GM12878 (cell line): Measurements from ENCODE around the gene REV3L. TPM values are rescaled to one million over a fixed set of nuclear protein-coding genes. Genes with fewer than 3 reads are reported as not detected.

Experiments used
- ATAC-seq: fragments of 200-7000 bp; cut with Tn5 transposase; 3 replicates; pipeline ENCODE4 v1.9.1; 2020; ENCODE audit warnings: mild to moderate bottlenecking, moderate library complexity
- BruUV-seq: library from RNA; stranded (reverse); fragments of 400-500 nt; replicated peaks from 2 replicates; lab custom pipeline; 2021; lab: Mats Ljungman, UMichigan
- CTCF ChIA-PET: fragments of 300-600 bp; sonication (Branson Sonifier 250); formaldehyde crosslinking; extraction: SDS; loops from one replicate; lab custom pipeline; 2021; ENCODE audit warnings: inconsistent platforms; lab: Yijun Ruan, JAX
- POLR2A ChIA-PET: fragments of 350-600 bp; formaldehyde crosslinking; extraction: SDS; loops from one replicate; lab custom pipeline; 2021; ENCODE audit warnings: inconsistent platforms; lab: Charles Lee
- RAD21 ChIA-PET: fragments of 300-600 bp; sonication (Branson Sonifier 250); formaldehyde crosslinking; loops from one replicate; lab custom pipeline; 2023; ENCODE audit warnings: antibody characterized with exemption; ENCODE audit not compliant: unreplicated experiment; lab: Charles Lee
- SMC1A ChIA-PET: fragments of 300-600 bp; sonication (Branson Sonifier 250); formaldehyde crosslinking; loops from one replicate; lab custom pipeline; 2023; ENCODE audit not compliant: unreplicated experiment, uncharacterized antibody; lab: Charles Lee
- DNase-seq: peaks from one replicate; pipeline ENCODE4 v3.0.0-alpha.2; 2011; ENCODE audit warnings: low read depth, low spot score
- FAIRE-seq: peaks from 3 replicates; lab custom pipeline; 2011; peaks lifted over from hg19 to GRCh38; lab: Jason Lieb, UNC
- H2AFZ ChIP-seq: 2 replicates; pipeline ENCODE4 v1.6.0; 2011; ENCODE audit warnings: low read depth, low read length, control low read depth; ENCODE audit not compliant: control insufficient read depth
- H3K27ac ChIP-seq: 2 replicates; pipeline ENCODE4 v1.5.1; 2011; ENCODE audit warnings: control low read depth; ENCODE audit not compliant: control insufficient read depth, insufficient read depth
- H3K27me3 ChIP-seq, 2 experiments: replicated peaks in 1 of 2; 2 replicates each; pipeline versions ENCODE4 v1.6.0 to v1.6.1; 2011; ENCODE audit warnings: low read length in 1 of 2; ENCODE audit not compliant: control insufficient read depth in 2 of 2, insufficient read depth in 2 of 2
- H3K36me3 ChIP-seq, 2 experiments: 2 replicates each; pipeline ENCODE4 v1.5.1; 2011; ENCODE audit warnings: low read length in 1 of 2; ENCODE audit not compliant: control insufficient read depth in 2 of 2, insufficient read depth in 2 of 2
- H3K4me1 ChIP-seq: 2 replicates; pipeline ENCODE4 v1.6.1; 2011; ENCODE audit warnings: mild to moderate bottlenecking, low read length, moderate library complexity, mixed read lengths; ENCODE audit not compliant: control insufficient read depth, insufficient read depth
- H3K4me2 ChIP-seq: 2 replicates; pipeline ENCODE4 v1.6.0; 2011; ENCODE audit warnings: control low read depth; ENCODE audit not compliant: control insufficient read depth, insufficient read depth
- H3K4me3 ChIP-seq: fragments of 200-600 bp; sonication (generic); 2 replicates; pipeline ENCODE4 v1.5.1; 2016
- H3K79me2 ChIP-seq: 2 replicates; pipeline ENCODE4 v1.6.0; 2011; ENCODE audit warnings: low read length; ENCODE audit not compliant: control insufficient read depth, insufficient read depth
- H3K9ac ChIP-seq: 2 replicates; pipeline ENCODE4 v1.8.0; 2011; ENCODE audit warnings: low read length, control low read depth, mixed read lengths; ENCODE audit not compliant: control insufficient read depth, insufficient read depth
- H3K9me3 ChIP-seq: replicated peaks from 3 replicates; pipeline ENCODE4 v1.5.1; 2011; ENCODE audit warnings: mild to moderate bottlenecking, low read length; ENCODE audit not compliant: control insufficient read depth, insufficient read depth
- H4K20me1 ChIP-seq: 2 replicates; pipeline ENCODE4 v1.6.0; 2011; ENCODE audit not compliant: control insufficient read depth, insufficient read depth
- EED ChIP-seq: sonication (generic); IDR thresholded peaks from 2 replicates; pipeline ENCODE4 v1.6.1; 2016; ENCODE audit warnings: antibody characterized with exemption, low read depth
- ESRRA ChIP-seq: IDR thresholded peaks from 2 replicates; pipeline ENCODE4 v1.6.1; 2012; ENCODE audit warnings: mild to moderate bottlenecking, low read length, improper control_type of control experiment
- EZH2 ChIP-seq: IDR thresholded peaks from 2 replicates; pipeline ENCODE4 v1.6.1; 2012; ENCODE audit warnings: low read depth, mild to moderate bottlenecking, control low read depth, inconsistent platforms, low read length, borderline replicate concordance; ENCODE audit not compliant: control insufficient read depth
- KLF5 ChIP-seq: fragments of 450-650 bp; IDR thresholded peaks from 2 replicates; pipeline ENCODE4 v1.6.1; 2014; ENCODE audit warnings: mild to moderate bottlenecking; ENCODE audit not compliant: partially characterized antibody
- MXI1 ChIP-seq: fragments of 150-350 bp; IDR thresholded peaks from 2 replicates; pipeline ENCODE4 v1.6.1; 2011; ENCODE audit warnings: low read depth, mild to moderate bottlenecking, inconsistent platforms, low read length, improper control_type of control experiment
- POLR2AphosphoS2 ChIP-seq: IDR thresholded peaks from 2 replicates; pipeline ENCODE4 v1.6.1; 2011; ENCODE audit warnings: low read depth, mild to moderate bottlenecking, low read length, improper control_type of control experiment, moderate library complexity
- ZSCAN29 ChIP-seq: fragments of 450-650 bp; IDR thresholded peaks from 2 replicates; pipeline ENCODE4 v1.6.1; 2017; ENCODE audit warnings: mild to moderate bottlenecking, moderate library complexity
- in situ Hi-C: fragments of 300-500 bp; cut with MboI; formaldehyde crosslinking; loops from 9 replicates; pipeline ENCODE4 v1.14.3; 2018; ENCODE audit warnings: mixed read lengths
- intact Hi-C: fragments of 100-400 bp; cut with micrococcal nuclease; formaldehyde crosslinking; loops from one replicate; pipeline ENCODE4 v1.14.2; 2022; ENCODE audit not compliant: unreplicated experiment
- polyA plus RNA-seq, 11 experiments: library from polyadenylated mRNA; depleted of rRNA in 4 of 11; unstranded in 6 of 11; stranded (reverse) in 5 of 11; fragments of >200 nt; fragmentation: Nextera tagmentation in 4 of 11; fragmentation: Illumina TruSeq in 1 of 11; extraction: Ambion mirVana in 4 of 11; extraction: Trizol in 1 of 11; gene quantifications; 1 replicate in 1 of 11; 2 replicates in 10 of 11; pipeline versions ENCODE4 v1.2.1 to v1.2.3, GENCODE V29; 2011 to 2016; ENCODE audit warnings: inconsistent platforms in 2 of 11, missing spikeins in 2 of 11, low read depth in 1 of 11
- total RNA-seq, 4 experiments: library from RNA; depleted of rRNA in 3 of 4; stranded (reverse); fragments of >200 nt in 3 of 4; fragmentation: Illumina TruSeq in 1 of 4; extraction: Trizol in 1 of 4; gene quantifications; 2 replicates each; pipeline versions ENCODE4 v1.2.1 to v1.2.3, GENCODE V29; 2013 to 2021
- TF ChIP-seq, protein P1 (sequence below): fragments of 450-650 bp; IDR thresholded peaks from 2 replicates; pipeline ENCODE4 v1.6.1; 2017; ENCODE audit warnings: mild to moderate bottlenecking, moderate library complexity
- TF ChIP-seq, protein P2 (sequence below): fragments of 450-650 bp; IDR thresholded peaks from 2 replicates; pipeline ENCODE4 v1.6.1; 2018; ENCODE audit warnings: borderline replicate concordance, mild to moderate bottlenecking; ENCODE audit not compliant: partially characterized antibody
- TF ChIP-seq, protein P3 (sequence below): fragments of 450-650 bp; IDR thresholded peaks from 2 replicates; pipeline ENCODE4 v1.6.1; 2017; ENCODE audit warnings: mild to moderate bottlenecking, low read depth, inconsistent platforms; ENCODE audit not compliant: poor library complexity, severe bottlenecking
- TF ChIP-seq, protein P4 (sequence below): fragments of 450-650 bp; IDR thresholded peaks from 2 replicates; pipeline ENCODE4 v1.6.1; 2014; ENCODE audit warnings: mild to moderate bottlenecking

The REV3L gene
- total and polyA plus RNA-seq, 10 of the 15 experiments (the other 5 are each of a cell fraction or from before 2014, with no cell fraction given): 7.6 to 33.6 (median 21.5) TPM

DNA sequence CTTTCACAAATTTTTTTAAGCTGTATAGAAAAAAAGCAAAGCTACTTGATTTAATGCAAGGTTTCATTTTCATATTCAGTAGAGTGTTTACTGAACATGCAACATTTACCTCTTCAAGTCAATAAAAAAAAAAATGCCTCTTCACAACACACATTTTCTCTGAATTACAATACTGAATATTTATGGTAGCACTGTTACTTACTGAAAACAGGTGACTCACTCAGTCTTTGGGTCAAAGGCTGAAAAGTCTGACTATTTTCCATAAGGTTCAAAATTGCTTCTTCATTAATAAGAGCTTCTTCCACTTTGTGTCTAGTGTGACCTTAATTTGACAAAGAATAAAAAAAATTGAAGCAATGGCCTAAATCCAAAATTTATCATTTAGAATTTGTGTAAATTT is 101.9 kb downstream of the REV3L start:
- BruUV-seq: no TSS peak
- FAIRE-seq: no peak
- Histone ChIP-seq H4K20me1 (no peaks in the 10 kb centered on the region), H3K36me3 (peaks cover 5 to 8% of the 10 kb centered on the region in 2 experiments), H3K9ac (no peak overlapping the region), H3K4me3 (no peak overlapping the region), H3K9me3 (no peaks in the 10 kb centered on the region), H3K79me2 (no peaks in the 10 kb centered on the region), H2AFZ (no peak overlapping the region), H3K27me3 (no peaks in the 10 kb centered on the region), H3K4me1 (0 out of 2 replicates have a peak, but pooled peaks cover 3% of the 10 kb centered on the region), H3K27ac (no peak overlapping the region), H3K4me2 (no peak overlapping the region)
- DNase-seq: no peak
- SMC1A ChIA-PET: interaction anchor here (1.2 to 2.3 kb wide), 3 partner anchors 8 to 97 kb away, joined by 3 to 6 read pairs (median 4); no protein-coding TSS in a partner anchor
- RAD21 ChIA-PET: no interaction called here
- CTCF ChIA-PET: interaction anchor here (2.7 kb wide), 1 partner anchor 122 kb away, joined by 13 read pairs; a partner anchor contains a TSS
- in situ Hi-C loops (no loop called here), intact Hi-C loops (no loop called here)
- ATAC-seq: no peak
- POLR2A ChIA-PET: no interaction called here
- TF ChIP-seq, protein P1, sequence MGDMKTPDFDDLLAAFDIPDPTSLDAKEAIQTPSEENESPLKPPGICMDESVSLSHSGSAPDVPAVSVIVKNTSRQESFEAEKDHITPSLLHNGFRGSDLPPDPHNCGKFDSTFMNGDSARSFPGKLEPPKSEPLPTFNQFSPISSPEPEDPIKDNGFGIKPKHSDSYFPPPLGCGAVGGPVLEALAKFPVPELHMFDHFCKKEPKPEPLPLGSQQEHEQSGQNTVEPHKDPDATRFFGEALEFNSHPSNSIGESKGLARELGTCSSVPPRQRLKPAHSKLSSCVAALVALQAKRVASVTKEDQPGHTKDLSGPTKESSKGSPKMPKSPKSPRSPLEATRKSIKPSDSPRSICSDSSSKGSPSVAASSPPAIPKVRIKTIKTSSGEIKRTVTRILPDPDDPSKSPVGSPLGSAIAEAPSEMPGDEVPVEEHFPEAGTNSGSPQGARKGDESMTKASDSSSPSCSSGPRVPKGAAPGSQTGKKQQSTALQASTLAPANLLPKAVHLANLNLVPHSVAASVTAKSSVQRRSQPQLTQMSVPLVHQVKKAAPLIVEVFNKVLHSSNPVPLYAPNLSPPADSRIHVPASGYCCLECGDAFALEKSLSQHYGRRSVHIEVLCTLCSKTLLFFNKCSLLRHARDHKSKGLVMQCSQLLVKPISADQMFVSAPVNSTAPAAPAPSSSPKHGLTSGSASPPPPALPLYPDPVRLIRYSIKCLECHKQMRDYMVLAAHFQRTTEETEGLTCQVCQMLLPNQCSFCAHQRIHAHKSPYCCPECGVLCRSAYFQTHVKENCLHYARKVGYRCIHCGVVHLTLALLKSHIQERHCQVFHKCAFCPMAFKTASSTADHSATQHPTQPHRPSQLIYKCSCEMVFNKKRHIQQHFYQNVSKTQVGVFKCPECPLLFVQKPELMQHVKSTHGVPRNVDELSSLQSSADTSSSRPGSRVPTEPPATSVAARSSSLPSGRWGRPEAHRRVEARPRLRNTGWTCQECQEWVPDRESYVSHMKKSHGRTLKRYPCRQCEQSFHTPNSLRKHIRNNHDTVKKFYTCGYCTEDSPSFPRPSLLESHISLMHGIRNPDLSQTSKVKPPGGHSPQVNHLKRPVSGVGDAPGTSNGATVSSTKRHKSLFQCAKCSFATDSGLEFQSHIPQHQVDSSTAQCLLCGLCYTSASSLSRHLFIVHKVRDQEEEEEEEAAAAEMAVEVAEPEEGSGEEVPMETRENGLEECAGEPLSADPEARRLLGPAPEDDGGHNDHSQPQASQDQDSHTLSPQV: no peak
- TF ChIP-seq, protein P2, sequence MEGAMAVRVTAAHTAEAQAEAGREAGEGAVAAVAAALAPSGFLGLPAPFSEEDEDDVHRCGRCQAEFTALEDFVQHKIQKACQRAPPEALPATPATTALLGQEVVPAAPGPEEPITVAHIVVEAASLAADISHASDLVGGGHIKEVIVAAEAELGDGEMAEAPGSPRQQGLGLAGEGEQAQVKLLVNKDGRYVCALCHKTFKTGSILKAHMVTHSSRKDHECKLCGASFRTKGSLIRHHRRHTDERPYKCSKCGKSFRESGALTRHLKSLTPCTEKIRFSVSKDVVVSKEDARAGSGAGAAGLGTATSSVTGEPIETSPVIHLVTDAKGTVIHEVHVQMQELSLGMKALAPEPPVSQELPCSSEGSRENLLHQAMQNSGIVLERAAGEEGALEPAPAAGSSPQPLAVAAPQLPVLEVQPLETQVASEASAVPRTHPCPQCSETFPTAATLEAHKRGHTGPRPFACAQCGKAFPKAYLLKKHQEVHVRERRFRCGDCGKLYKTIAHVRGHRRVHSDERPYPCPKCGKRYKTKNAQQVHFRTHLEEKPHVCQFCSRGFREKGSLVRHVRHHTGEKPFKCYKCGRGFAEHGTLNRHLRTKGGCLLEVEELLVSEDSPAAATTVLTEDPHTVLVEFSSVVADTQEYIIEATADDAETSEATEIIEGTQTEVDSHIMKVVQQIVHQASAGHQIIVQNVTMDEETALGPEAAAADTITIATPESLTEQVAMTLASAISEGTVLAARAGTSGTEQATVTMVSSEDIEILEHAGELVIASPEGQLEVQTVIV: no peak
- TF ChIP-seq EZH2: no peak
- no peak for TF ChIP-seq KLF5
- no peak for TF ChIP-seq ESRRA
- TF ChIP-seq MXI1: no peak
- TF ChIP-seq ZSCAN29: no peak
- no peak for TF ChIP-seq POLR2AphosphoS2
- TF ChIP-seq EED: no peak
- TF ChIP-seq, protein P3, sequence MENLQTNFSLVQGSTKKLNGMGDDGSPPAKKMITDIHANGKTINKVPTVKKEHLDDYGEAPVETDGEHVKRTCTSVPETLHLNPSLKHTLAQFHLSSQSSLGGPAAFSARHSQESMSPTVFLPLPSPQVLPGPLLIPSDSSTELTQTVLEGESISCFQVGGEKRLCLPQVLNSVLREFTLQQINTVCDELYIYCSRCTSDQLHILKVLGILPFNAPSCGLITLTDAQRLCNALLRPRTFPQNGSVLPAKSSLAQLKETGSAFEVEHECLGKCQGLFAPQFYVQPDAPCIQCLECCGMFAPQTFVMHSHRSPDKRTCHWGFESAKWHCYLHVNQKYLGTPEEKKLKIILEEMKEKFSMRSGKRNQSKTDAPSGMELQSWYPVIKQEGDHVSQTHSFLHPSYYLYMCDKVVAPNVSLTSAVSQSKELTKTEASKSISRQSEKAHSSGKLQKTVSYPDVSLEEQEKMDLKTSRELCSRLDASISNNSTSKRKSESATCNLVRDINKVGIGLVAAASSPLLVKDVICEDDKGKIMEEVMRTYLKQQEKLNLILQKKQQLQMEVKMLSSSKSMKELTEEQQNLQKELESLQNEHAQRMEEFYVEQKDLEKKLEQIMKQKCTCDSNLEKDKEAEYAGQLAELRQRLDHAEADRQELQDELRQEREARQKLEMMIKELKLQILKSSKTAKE: no peak
- TF ChIP-seq, protein P4, sequence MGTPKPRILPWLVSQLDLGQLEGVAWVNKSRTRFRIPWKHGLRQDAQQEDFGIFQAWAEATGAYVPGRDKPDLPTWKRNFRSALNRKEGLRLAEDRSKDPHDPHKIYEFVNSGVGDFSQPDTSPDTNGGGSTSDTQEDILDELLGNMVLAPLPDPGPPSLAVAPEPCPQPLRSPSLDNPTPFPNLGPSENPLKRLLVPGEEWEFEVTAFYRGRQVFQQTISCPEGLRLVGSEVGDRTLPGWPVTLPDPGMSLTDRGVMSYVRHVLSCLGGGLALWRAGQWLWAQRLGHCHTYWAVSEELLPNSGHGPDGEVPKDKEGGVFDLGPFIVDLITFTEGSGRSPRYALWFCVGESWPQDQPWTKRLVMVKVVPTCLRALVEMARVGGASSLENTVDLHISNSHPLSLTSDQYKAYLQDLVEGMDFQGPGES: no peak
